Activated T-cell treated with anti-CD3 and anti-CD28 coated beads, Interleukin-2, amount 50 U/mL, for 72 hours (primary cell): Measurements from ENCODE around the gene INPP4B. TPM values are rescaled to one million over a fixed set of nuclear protein-coding genes. Genes with fewer than 3 reads are reported as not detected.

Source experiments
- ATAC-seq, 2 donors: fragments of 150-1000 bp; cut with Tn5 transposase; replicated peaks in 1 of 2; 2 replicates each; pipeline ENCODE4 v1.10.0; 2021; ENCODE audit warnings: moderate library complexity in 2 of 2, mild to moderate bottlenecking in 1 of 2
- DNase-seq, 2 donors: peaks; one replicate each; pipeline ENCODE4 v3.0.0; 2021 to 2022; ENCODE audit warnings: mixed read lengths in 1 of 2
- H3K27ac Mint-ChIP-seq: one replicate; pipeline ENCODE4 v1.8.0; 2022; ENCODE audit warnings: mild to moderate bottlenecking, moderate library complexity, mixed read lengths
- H3K27me3 Mint-ChIP-seq: one replicate; pipeline ENCODE4 v1.8.0; 2022; ENCODE audit warnings: low read depth, mixed read lengths
- H3K36me3 Mint-ChIP-seq, 2 donors: one replicate each; pipeline ENCODE4 v1.8.0; 2022; ENCODE audit warnings: mixed read lengths in 2 of 2, mild to moderate bottlenecking in 1 of 2; ENCODE audit not compliant: insufficient read depth in 2 of 2
- H3K4me1 Mint-ChIP-seq: one replicate; pipeline ENCODE4 v1.8.0; 2022; ENCODE audit warnings: low read depth, mixed read lengths
- H3K4me3 Mint-ChIP-seq, 2 donors: one replicate each; pipeline ENCODE4 v1.8.0; 2022; ENCODE audit warnings: mild to moderate bottlenecking in 2 of 2, mixed read lengths in 2 of 2, moderate library complexity in 2 of 2
- H3K9me3 Mint-ChIP-seq, 2 donors: one replicate each; pipeline ENCODE4 v1.8.0; 2022; ENCODE audit warnings: mixed read lengths in 2 of 2
- total RNA-seq, 2 donors: library from RNA; stranded (reverse); gene quantifications; one replicate each; pipeline ENCODE4 v1.2.3, GENCODE V29; 2022

The INPP4B gene
- total RNA-seq, 2 donors from 2014 or later = 64.9 to 67.3 TPM

DNA sequence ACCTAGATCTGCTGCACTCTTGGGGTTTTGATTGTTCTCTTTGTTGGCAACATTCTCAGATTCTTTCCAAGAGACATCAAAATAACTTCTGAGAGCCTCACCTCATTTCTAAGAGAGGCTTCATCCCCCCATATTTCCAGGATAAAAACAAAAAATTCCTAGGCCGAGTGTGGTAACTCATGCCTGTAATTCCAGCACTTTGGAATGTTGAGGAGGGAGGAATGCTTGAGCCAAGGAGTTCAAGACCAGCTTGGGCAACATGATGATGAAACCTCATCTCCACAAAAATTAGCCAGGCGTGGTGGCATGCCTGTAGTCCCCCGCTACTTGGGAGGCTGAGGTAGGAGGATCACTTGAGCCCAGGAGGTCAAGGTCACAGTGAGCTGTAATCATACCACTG, 477.0 kb downstream of the INPP4B start:
- Mint-ChIP-seq H3K27me3 (no peaks in the 10 kb centered on the region), H3K4me1 (peaks cover 92% of the 10 kb centered on the region), H3K36me3 (peaks cover 14 to 27% of the 10 kb centered on the region in 2 donors), H3K9me3 (peaks cover 3 to 8% of the 10 kb centered on the region in 2 donors), H3K4me3 (peak overlapping the region; percentile 68 to 84), H3K27ac (peak overlapping the region; percentile 86)
- DNase-seq (no peak), ATAC-seq (no peak)

DNA sequence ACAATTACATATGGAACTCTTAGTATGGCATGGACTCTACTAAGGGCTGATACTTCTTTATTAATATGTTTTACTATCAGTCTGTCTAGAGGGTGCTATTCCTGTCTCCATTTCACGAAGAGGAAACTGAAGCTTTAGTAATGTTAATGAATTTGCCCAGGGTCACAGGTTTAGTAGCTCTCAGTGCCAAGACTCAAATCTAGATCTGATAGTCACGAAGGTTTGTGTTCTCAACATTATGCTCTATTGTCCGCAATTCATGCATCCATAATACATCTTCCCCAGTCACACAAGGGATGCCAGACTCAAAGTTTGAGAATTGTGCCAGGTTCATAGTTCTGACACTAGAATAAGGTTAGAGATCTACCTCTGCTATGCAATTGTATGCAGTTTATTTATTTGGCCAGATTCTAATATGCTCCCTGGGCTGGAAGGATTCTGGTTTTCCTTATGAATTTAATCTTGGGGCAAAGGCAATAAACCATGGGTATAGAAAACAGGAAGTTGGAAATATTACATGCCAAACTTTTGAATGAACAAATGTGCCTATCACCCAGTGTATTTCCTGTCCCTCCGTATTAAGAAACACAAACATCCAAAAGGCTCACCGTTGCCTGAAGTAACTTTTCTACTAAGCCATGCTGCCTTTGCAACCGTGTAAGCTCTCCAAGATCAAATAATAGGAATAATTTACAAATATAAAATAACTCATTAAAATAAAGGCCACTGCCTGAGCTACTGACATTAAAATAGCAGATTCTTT, 478.5 kb downstream of the INPP4B start:
- peaks cover 86% of the 10 kb centered on the region for H3K4me1 Mint-ChIP-seq
- DNase-seq = no peak
- peak overlapping the region; percentile 39 to 67 for H3K4me3 Mint-ChIP-seq
- H3K9me3 Mint-ChIP-seq = peaks cover 3 to 8% of the 10 kb centered on the region in 2 donors
- ATAC-seq = peak; percentile 31 to 39
- peaks cover 15 to 28% of the 10 kb centered on the region in 2 donors for H3K36me3 Mint-ChIP-seq
- peak overlapping the region; percentile 69 for H3K27ac Mint-ChIP-seq
- no peaks in the 10 kb centered on the region for H3K27me3 Mint-ChIP-seq

DNA sequence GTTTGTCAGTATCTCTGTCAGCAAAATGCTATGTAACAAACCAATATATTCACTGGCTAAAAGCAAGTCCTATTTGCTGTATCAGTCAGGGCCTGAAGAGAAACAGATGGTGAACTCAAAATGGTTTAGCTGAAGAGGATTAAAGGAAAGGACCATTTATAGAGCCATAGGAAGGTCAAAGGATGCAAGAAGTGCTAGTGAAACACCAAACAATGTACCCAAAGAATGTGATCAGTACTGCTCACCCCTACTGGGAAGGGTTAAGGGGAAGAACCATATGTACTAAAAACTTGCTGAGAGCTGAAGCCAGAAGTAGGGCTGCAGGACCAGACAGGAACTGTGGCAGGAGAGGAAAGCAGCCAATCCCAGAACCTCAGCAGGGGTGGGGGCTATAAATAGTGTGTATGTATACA, 479.3 kb downstream of the INPP4B start:
- H3K36me3 Mint-ChIP-seq = peaks cover 22 to 35% of the 10 kb centered on the region in 2 donors

DNA sequence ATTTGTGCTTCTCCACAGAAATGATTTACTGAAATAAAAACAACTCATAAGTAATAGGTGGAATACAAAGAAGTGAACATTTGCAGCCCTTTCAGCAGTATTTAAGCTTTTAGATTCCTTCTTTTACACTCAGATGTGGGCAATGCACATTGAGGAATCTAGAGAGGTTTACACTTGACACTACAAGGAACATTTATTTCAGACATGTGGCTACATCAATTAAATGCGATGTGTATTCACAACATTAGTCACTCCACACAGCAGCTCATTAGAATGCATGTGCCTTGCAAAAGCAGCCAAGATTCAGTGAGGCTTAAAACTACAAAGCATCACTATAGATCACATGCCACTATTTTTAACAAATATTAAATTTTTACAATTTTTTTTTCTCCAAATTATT, 480.7 kb downstream of the INPP4B start:
- Mint-ChIP-seq H3K4me1 (peaks cover 86% of the 10 kb centered on the region), H3K27ac (peak overlapping the region; percentile 20), H3K27me3 (no peaks in the 10 kb centered on the region), H3K4me3 (peak overlapping the region in 1 of 2 donors; percentile 50), H3K9me3 (peaks cover 3 to 5% of the 10 kb centered on the region in 2 donors), H3K36me3 (peaks cover 11 to 27% of the 10 kb centered on the region in 2 donors)
- ATAC-seq (no peak), DNase-seq (no peak)

More for the DNA sequence above, 479.3 kb downstream of the INPP4B start:
- Mint-ChIP-seq H3K27me3 (no peaks in the 10 kb centered on the region), H3K9me3 (peaks cover 7 to 11% of the 10 kb centered on the region in 2 donors), H3K4me1 (peaks cover 86% of the 10 kb centered on the region), H3K4me3 (peak overlapping the region; percentile 33 to 58), H3K27ac (peak overlapping the region; percentile 69)
- ATAC-seq = peak; percentile 57 to 73
- no peak for DNase-seq

DNA sequence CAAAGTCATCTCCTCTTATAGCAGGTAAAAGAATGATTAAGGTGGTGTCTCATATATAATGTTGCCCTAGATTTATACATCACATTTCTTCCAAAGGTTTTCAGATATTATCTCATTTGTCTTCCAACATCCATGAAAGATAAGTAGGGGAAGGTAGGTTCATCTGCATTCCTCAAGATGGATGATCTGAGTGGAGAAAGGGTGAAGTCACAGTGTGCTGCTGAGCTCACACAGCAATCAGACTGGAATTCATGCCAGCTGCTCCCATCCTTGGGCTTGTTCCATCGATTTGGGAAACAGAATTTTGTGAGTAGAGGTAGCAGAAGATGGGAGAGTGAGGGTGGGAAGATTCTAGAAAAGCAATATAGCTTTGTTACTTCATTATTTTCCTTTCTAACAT, 482.4 kb downstream of the INPP4B start:
- Mint-ChIP-seq H3K9me3 (peaks cover 3 to 5% of the 10 kb centered on the region in 2 donors), H3K27ac (peak overlapping the region; percentile 20), H3K27me3 (no peaks in the 10 kb centered on the region), H3K4me3 (no peak overlapping the region), H3K36me3 (peaks cover 9 to 21% of the 10 kb centered on the region in 2 donors), H3K4me1 (peaks cover 92% of the 10 kb centered on the region)
- ATAC-seq (no peak), DNase-seq (no peak)

DNA sequence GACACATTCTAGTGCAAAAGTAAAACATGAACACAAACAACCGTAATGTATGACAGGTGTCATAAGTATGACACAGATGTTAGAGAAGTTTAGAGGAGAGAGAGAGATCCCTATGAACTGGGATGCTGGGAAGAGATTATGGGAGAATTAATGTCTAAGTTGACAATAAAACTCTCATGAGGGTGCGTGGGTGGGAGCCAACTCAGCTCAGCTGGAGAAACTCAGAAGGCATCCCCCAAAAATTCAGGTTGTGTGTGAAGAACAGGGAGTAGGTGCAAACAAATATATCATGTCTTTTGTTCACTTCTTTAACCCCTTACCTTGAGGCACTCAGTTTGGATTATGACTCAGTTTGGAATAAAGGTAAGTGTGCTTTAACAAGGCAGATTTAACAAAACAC, 484.1 kb downstream of the INPP4B start:
- Mint-ChIP-seq H3K36me3 (peaks cover 8 to 19% of the 10 kb centered on the region in 2 donors), H3K9me3 (peaks cover 3 to 5% of the 10 kb centered on the region in 2 donors), H3K27me3 (no peaks in the 10 kb centered on the region), H3K4me3 (peak overlapping the region; percentile 9 to 42), H3K27ac (no peak overlapping the region), H3K4me1 (peaks cover 93% of the 10 kb centered on the region)
- ATAC-seq (no peak), DNase-seq (no peak)

DNA sequence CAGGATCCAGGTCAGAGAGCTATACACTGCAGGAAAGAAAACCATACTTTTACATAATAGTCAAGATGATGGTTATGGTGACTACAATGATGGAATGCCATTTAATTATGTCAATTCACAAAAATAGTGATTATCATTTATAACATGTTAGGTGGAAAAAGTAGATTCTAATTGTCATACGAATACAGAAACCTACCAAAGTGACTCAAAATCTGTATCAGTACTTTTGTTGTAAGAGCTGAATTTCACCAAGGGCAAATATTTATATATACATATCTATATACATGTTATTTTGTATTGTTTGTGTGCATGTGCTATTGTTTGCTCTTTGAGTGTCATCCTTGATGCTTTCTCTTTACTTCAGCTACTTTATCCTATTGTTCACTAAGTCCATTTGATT, 485.4 kb downstream of the INPP4B start:
- ATAC-seq (peak in 1 of 2 donors; percentile 17), DNase-seq (no peak)
- H3K4me1 Mint-ChIP-seq = peaks cover 94% of the 10 kb centered on the region
- H3K36me3 Mint-ChIP-seq = peaks cover 8 to 19% of the 10 kb centered on the region in 2 donors
- peak overlapping the region in 1 of 2 donors; percentile 49 for H3K4me3 Mint-ChIP-seq
- peak overlapping the region; percentile 51 for H3K27ac Mint-ChIP-seq
- H3K9me3 Mint-ChIP-seq = peaks cover 3 to 5% of the 10 kb centered on the region in 2 donors
- no peaks in the 10 kb centered on the region for H3K27me3 Mint-ChIP-seq

DNA sequence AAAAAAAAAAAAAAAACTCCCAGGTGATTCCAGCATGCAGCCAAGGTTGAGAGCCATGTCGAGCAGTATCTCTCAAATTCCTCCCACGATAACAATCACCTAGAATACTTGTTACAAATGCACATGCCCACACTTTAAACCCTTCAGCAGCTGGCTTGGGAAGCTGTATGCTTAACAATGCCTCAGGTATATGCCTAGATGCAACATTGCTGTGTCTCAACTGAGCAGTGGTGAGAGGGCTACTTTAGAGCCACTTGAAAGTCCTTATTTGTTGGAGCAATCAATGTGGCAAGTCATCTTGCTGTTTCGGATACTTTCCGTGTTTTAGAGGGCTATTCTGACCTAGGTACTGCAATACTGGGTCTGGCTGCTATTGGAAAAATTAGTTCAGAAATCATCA, 487.4 kb downstream of the INPP4B start:
- Mint-ChIP-seq H3K4me1 (peaks cover 95% of the 10 kb centered on the region), H3K9me3 (peaks cover 3 to 5% of the 10 kb centered on the region in 2 donors), H3K4me3 (peak overlapping the region; percentile 10 to 51), H3K36me3 (peaks cover 8 to 14% of the 10 kb centered on the region in 2 donors), H3K27ac (peak overlapping the region; percentile 64), H3K27me3 (no peaks in the 10 kb centered on the region)
- ATAC-seq = no peak
- DNase-seq = no peak

DNA sequence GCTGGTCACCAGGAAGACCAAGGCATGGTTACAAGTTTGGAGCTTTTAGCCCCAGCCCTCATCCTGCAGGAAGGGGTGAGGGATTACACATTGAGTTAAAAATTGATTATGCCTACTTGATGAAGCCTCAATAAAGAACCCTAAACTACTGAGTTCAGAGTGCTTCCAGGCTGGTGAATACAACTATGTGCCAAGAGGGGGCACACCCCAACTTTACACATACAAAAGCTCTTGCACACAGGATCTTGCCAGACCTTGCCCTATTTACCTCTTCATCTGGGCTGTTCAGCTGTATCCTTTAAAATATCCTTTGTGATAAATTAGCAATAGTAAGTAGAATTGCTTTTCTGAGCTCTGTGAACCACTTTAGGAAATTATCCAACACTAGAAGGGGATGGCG, 489.3 kb downstream of the INPP4B start:
- peak; percentile 62 to 72 for ATAC-seq

DNA sequence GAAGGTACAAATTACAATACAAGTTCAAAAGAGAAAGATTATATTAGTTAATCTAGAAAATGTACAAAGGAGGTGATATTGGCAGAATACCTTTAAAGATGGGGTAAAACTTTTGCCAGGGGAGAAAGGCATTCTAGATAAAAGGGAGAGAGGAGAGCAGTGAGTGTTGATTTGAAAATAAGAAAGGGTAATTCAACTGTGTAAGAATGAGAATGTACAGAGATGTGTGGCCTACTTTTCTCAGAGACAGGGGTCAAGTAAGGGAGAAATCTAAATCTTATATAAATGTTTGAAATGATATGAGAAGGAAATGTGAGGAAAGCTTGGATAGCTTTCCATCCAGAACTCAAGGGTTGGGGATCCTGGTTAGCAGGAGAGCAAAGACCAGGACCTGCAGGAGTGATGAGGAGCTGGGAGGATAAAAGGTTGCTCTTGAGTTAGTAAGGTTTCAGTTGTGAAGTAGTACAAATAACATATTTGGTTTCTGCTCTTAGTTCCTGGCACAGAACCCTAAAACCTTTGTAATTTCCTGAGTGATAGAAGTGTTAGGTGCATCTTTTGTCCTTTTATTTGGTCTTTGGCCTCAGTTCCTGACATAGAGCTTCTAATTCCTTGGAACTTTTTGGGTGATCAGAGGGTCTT, 489.9 kb downstream of the INPP4B start:
- H3K4me3 Mint-ChIP-seq = peak overlapping the region; percentile 79 to 82
- peaks cover 0 to 6% of the 10 kb centered on the region in 2 donors for H3K36me3 Mint-ChIP-seq
- peaks cover 100% of the 10 kb centered on the region for H3K4me1 Mint-ChIP-seq
- peak overlapping the region; percentile 97 for H3K27ac Mint-ChIP-seq
- H3K27me3 Mint-ChIP-seq = no peaks in the 10 kb centered on the region
- no peak for DNase-seq
- no peaks in the 10 kb centered on the region for H3K9me3 Mint-ChIP-seq
- ATAC-seq = peak; percentile 29 to 34

More for the DNA sequence above, 489.3 kb downstream of the INPP4B start:
- Mint-ChIP-seq H3K4me3 (peak overlapping the region; percentile 79 to 82), H3K4me1 (peaks cover 100% of the 10 kb centered on the region), H3K27ac (peak overlapping the region; percentile 97), H3K9me3 (peaks cover under 1% of the 10 kb centered on the region in 2 donors), H3K36me3 (peaks cover under 1 to 7% of the 10 kb centered on the region in 2 donors), H3K27me3 (no peaks in the 10 kb centered on the region)
- DNase-seq = peak in 1 of 2 donors; percentile 34

DNA sequence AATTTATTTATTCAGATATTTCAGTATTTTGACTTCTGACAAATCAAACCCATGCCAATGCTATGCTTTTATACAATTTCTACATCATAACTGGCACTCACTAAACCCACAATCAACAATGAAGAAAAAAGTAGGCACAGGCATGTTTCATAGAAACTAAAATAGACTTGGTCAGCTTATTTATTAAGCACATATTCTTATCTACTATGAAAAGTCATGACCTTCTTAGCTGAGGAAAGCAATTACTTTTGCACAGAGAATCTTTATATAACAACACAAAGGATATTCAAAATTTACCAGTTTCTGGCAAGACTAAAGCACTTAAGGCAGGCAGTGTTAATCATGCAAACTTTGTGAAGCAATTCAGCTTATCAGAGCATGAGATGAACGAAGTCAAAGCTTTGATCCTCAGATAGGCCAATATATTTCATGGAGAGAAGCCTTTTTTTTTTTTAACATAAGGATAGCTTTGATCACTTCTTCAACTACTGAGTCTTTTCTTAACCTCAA, 490.6 kb downstream of the INPP4B start:
- Mint-ChIP-seq H3K4me3 (peak overlapping the region; percentile 79 to 82), H3K9me3 (no peaks in the 10 kb centered on the region), H3K4me1 (peaks cover 100% of the 10 kb centered on the region), H3K27me3 (no peaks in the 10 kb centered on the region), H3K27ac (peak overlapping the region; percentile 97), H3K36me3 (peaks cover 0 to 3% of the 10 kb centered on the region in 2 donors)
- DNase-seq = no peak
- ATAC-seq = no peak

DNA sequence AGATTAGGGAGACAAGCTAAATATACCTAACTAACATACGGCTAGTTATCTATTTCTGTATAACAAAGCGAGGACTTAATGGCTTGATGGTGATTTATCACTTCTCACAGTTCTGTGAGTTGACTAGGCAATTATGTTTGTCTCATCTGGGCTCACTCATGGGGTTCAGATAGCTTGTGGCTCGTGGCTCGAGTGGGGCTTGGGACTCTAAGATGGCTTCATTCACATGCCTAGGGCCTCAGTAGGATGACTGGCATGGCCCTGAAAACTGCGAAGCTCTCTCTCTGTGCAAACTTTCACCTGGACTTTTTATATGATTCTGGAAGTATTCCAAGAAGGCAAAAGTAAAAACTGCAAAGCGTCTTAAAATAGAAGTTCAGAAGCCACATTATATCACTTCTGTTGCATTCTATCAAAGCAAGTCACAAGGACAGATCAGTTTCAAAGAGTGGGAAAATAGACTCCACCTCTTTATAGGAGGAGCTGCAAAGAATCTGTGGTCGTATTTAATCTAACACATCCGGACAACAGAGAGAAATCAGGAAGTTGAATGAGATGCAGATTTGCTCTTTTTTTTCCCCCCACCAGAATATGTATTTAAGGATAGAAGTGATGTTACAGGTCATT, 491.2 kb downstream of the INPP4B start:
- Mint-ChIP-seq H3K9me3 (no peaks in the 10 kb centered on the region), H3K4me1 (peaks cover 100% of the 10 kb centered on the region), H3K36me3 (no peaks in the 10 kb centered on the region), H3K27ac (peak overlapping the region; percentile 97), H3K27me3 (no peaks in the 10 kb centered on the region), H3K4me3 (peak overlapping the region; percentile 79 to 82)
- ATAC-seq (peak; percentile 56 to 71), DNase-seq (peak in 1 of 2 donors; percentile 29)
